HTERT RPE-1 (cell line): ENCODE data around the gene TCF20.

Experiments used
- in situ Hi-C: fragments of 300-500 bp; cut with MboI; formaldehyde crosslinking; loops from 4 replicates; pipeline ENCODE4 v1.14.3; 2020; ENCODE audit warnings: low sequenced_read_pairs

TCF20 gene

DNA sequence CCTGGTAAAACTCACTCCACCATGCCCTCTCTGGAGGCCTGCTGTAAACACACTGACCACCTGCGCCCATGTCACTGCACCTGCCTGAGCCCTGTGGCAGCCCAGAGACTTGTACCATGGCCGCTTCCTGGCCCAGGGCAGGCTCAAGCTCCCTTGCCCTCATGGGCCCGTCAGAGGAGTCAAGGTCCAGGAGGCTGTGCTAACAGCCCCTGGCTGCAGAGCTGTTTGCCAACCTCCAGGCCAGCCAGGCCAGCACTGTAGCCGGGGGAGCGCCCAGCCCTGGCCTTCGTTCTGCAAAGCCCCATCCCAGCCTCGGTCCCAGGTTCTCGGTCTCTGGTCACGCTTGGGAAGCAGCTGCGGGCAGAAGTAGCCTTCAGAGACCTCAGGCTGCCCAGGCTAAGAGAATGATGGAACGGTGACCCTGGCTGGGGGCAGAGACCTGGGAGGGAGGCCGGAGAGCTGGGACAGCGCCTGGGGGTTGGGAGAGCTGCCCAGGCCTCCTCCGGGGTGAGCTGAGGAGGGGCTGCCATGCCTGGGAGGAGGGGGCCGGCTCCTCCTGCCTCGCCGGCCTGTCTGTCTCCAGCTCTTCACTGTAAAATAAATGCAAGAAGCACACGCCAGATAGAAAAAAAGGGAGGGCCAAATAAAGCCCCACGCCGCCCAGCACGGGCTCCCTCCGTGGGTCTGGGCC is 11.9 kb upstream of the TCF20 start:
- in situ Hi-C loops, result no loop called here

DNA sequence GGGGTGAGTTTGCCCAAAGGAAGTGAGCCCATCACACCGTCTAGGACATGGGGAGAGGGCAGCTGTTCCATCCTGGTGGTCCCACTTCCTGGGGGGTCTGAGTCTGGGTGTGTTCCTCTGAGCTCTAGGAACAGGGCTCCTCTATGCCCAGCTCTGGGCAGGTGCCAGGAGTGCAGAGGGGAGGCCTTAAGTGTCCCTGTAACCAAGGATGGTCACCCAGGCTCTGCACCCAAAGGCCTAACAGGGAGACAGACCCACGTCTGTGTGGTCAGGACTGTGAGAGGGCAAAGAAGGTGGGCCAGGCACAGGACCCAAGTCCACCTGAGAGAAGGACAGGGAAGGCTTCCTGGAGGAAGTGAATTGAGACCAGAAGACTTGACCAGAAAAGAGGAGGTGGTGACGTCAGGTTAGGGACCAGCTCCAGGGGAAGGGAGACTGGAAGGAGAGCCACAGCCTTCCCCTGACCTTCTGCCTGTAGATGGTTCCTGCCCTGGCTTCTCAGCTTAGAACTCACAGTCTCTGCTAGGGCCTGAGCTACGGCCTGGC is 11.3 kb upstream of the TCF20 start:
- in situ Hi-C loops, result no loop called here

DNA sequence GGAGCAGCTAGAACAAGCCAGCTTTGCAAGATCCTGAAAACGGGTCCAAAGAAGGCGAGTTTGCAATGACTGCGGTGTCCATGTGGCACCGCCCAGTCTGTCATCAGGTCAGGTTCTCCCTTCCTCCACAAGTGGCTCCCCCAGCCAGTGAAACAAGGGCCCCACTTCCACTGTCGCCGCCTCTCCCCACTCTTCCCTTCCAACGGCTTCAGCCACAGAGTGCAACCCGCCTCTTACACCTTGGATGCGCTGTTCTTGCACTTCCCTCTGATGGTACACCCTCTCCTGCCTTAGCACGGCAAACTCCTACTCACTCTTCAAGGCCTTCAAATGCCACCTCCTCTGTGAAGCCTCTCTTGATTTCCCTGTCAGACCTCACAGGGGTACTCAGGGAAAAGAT is 10.8 kb upstream of the TCF20 start:
- in situ Hi-C loops, result no loop called here

DNA sequence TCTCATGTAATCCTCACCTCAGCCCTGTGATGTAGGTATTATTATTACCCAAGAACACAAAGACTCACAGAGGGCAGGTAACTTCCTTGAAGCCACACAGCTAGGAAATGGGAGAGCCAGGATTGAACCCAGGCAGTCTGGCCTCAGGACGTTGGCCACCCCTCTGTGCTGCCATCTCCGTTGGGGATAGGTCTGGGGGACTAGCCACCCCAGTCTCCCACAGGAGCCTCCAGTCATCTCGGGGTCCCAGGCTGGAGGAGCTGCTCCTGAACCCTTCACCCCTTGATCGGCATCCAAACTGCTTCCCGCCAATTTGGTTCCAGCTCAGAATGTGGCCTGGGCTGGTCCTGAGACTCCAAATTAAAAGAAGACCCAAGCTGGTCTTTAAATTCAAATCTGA is 10.4 kb upstream of the TCF20 start:
- in situ Hi-C loops, result no loop called here

DNA sequence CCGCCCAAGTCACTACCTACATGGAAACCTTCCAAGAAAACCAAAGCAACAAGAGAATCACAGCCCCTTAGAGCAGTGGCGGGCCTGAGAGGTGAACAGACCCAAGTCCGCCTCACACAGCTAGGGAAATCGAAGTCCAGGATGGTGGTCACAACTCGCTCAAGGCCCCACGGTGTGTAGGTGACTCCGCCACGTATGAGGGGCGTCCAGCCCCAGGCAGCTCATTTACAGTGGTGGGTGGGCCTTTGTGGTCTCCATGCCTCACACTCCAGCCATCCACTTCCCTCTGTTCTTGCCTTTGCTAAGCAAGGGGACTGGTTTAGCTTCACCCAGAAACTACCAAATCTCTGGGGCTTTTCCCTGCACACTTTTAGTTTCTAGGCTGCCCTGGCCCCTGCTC is 9.7 kb upstream of the TCF20 start:
- in situ Hi-C loops, result no loop called here

DNA sequence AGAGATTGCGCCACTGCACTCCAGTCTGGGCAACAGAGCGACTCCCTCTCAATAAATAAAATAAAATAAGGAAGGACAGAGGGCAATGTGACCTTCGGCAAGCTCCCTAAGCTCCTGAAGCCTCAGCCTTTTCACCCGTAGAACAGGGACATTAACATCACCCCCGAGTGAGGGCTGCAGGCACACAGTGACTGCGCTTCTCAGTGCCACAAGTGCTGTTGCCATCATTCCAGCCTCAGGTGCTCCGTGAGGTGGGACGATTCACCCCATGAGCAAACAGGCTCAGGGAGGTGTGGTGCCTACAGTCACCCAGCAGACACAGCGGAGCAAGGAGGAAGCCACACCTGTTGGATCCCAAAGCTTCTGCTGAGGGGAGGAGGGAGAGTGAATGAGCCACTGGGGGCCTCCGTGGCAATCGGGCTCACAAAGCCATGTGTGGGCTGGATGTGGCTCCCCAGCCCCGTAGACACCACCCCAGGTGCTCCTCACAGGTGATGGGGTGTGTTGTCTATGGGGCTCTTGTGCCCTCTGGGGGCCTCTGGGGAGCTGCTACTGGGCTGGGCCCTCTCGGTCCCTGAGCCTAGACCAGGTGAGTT is 9.1 kb upstream of the TCF20 start:
- in situ Hi-C loops, result no loop called here

DNA sequence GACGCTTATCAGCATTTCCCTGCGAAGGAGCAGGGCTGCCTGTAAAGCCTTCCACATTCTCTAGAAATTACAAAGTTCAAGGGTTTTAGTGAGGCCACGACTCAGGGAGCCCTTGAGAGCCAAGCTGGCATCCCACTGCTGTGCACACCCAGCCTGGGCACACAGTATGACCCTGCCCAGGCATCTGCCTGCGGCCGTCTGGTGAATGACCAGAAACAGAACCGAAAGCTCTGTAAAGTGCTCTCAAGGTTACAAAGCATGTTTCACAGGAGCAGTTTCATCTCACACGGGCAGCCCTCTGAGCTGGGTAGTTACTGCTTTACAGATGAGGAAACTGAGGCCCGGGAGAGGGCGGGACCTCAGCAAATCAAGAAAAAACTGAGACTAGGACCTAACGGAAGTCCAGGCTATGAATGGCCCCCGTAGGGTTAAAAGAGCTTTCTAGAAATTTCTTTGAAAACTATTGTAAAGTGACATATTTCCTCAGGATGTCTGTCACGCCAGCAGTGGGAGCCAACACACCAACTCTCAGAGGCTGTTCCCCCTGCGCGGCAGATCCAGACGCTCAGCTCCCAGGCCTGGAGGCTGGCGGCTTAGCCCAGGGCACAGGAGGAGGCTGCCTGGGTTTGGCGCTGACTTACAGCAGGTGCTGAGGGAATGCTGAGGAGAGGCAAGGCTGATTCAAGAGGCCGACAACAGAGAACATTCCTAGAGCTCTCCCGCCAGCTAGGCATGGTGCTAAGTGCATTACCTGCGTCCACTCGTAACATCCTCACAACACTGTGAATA is 7.7 kb upstream of the TCF20 start:
- in situ Hi-C loops, result no loop called here

DNA sequence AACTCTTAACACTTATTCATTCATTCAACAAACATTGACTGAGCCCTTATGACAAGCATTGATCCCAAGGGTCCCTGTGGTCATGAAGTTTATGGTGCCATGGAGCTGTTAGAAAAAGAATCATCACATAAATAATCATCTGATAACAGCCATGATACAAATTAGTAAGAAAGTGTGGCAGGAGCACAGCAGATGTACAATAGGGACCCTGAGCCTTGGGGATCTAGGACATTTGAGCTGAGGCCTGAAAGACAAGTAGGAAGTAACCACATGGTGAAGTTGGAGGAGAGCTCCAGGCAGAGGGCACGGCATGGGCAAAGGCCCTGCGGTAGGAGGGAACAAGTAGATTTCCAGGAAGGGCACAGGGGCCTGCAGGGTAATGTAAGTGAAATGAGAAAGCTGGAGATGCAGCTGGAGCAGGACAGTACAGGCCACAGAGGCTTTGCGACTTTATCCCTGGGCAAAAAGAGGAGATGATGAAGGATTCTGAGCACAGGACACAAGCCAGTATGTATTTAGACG is 6.8 kb upstream of the TCF20 start:
- in situ Hi-C loops, result no loop called here

DNA sequence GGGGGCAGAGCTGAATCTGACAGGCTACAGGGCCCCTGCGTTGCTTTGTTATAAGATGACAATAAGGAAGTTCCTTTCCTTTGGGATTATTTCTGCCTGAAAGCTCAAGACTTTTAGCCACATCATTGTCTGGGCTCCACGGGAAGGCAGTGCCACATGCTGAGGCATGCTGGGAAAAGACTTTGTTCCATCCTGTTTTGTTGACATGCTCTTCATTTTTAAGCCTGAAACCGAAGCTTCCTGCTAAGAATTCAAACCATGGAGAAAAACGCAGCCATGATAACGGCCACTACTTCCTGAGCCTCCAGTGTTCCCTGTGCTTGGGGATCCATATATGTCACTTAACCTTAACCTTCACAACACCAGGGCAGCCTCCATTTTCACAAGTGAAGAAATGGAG is 5.5 kb upstream of the TCF20 start:
- in situ Hi-C loops, result no loop called here

DNA sequence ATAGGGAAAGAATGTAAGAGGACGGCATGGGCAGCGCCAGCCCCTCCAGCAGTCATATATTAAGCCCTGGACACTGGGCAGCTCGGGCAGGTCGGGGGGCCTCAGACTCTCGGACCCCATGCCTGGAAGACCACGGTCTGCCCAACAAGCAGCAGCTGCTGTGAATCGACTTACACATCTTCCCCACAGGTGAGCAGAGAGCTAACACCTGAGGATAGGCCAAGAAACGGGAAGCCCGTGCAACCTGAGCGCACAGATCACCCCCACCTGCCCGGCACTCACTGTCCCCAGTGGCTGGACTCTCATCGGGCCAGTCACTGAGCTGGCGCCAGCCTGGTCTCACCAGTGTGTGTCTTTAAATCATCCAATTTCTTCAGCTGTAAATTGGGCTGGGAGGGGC is 4.7 kb upstream of the TCF20 start:
- in situ Hi-C loops, result no loop called here

DNA sequence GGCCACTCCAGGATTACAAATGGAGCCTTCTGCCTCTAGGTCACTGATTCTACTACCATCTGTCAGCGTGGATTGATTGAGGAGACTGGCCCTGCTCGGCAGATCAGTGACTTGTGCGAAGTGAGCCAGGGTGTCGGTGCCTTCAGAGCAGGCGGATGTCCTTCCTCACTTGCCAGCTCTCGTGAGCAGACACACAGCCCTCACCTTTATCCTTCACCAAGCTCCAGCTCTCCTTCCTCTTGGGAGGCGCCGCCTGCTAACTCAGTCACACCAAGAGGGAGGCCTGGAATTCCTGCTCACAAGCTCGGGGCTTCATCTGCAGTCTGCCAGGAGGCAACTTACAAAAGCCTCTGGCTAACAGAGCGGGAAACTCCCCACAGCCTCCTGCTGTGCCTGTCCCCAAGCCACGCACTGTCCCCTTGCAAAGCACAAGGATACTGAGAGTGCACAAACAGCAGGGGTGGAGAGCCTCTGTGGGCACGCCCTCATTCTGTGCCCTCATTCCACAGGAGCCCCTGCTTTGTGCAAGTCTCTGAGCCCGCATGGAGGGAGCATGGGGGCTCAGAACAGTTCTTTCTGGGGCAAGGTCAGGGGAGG is 3.5 kb upstream of the TCF20 start:
- in situ Hi-C loops, result no loop called here

DNA sequence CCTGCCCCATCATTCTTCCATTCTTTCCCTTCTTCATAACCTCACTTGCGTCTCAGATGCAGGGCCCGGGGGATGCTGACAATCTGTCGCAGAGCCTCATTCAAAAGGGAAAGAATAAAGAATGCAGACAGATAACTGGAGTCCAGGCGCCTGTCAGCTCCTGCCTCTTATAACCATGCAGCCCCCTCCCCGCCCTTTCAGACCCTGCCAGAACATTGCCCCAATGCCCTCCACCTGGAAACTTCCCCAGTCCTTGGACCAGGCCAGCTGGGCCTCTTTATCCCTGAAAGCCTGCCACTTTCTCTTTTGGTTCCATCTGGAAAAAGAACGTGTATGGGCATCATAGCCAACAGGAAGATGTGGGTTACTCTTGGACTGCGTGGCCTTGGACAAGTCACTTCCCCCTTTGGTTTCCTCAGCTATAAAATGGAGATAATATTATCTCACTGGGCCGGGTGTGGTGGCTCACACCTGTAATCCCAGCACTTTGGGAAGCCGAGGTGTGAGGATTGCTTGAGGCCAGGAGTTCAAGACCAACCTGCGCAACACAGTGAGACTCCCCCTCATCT is 2.1 kb upstream of the TCF20 start:
- in situ Hi-C loops, result no loop called here

DNA sequence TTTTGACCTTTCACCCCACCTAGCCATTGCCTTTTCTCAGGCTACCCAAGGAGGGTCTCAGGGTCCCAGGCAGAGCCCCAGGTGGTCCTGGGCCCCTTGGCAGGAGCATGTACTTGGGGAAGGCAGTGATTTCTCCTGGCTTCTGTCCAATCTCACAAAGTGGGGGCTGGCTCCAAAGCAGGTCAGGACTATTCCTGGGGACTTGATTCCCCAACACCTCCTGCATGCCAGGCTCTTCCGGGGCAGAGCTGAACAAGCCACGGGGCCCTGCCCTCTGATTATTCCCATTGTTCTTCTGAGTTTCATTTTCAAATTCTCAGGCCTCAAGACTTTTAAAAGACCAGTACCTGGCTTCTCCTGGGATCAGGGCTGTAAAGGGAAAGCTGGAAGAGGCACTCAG is 1.5 kb upstream of the TCF20 start:
- in situ Hi-C loops, result no loop called here

DNA sequence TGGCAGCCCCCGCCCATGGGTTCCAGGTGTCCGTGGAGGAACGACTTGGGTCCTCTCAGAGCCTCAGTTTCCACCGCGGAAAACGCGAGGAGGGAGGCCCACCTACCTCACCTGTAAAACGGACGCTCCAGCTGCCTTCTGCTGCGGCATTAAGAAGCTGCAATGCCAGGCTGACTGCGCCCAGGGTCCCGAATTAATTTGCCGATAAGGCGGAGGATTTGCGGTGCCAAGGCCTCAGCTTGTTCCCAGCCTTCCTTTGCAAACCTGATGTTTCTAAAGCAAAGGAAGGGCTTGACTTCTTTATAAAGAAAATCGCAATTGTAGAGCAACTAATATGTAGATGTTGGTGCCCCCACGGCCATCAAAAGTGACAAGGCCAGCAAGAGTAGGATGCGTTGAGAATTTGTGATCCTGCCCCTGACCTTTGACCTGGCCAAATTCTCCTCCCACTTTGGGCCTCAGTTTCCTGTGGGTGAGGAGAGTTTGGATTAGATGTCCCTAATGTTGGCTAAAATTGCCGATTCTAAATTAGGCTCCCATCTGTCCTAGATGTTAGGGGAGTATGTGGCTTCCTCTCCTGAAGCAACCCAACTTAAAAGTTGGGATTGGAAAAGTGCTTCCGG is 849 bp upstream of the TCF20 start:
- in situ Hi-C loops, result no loop called here

DNA sequence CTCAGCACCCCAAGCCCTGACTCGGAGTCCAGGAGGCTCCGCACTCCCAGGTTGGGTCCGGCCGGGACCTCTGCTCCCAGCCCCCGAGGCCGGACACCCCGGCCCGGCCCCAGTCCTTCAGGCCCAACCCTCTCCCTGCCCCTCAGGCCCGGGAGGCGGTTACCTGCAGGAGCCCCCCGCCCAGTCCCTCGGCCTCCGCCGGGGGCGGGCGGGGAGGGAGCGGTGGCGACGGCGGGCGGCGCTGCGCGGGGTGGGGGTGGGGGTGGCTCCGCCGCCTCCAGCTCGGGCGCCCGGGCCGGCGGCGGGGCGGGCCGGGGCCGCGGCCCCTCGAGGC is 310 bp downstream of the TCF20 start:
- in situ Hi-C loops, result no loop called here

DNA sequence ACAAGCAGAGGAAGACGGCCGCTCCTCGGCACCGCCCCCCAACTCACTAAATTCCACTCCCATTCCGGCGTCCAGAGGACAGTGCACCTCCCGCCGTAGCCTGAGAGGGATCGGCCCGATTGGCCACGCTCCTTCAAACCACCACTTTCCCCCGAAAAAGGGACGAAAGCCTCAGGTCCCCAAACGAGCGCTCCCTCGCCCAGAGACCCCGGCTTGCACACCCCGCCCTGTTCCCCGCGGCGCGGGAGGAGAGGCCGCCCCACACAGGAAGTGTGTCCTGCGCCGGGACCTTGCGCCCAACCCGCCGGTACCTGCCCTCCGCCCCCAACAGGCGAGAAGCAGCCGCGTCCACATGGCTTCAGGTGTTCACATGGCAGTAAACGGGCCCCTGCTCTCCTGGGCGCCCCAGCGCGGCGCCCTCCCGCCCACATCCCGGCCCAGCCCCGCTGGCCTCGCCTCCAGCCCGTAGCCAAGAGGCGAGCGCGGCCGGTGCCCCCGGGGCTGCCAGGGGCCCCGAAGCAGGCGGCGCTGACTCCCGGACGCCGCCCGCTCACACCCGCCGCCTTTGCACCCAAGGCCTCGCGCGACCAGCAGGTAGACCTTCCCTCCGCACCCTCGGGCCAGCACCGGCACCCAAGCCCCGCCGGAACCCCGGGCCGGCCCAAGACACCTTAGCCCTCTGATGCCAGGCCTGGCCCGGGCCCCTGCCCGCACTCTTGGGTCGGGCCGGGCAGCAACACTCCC is 849 bp downstream of the TCF20 start:
- in situ Hi-C loops, result no loop called here

DNA sequence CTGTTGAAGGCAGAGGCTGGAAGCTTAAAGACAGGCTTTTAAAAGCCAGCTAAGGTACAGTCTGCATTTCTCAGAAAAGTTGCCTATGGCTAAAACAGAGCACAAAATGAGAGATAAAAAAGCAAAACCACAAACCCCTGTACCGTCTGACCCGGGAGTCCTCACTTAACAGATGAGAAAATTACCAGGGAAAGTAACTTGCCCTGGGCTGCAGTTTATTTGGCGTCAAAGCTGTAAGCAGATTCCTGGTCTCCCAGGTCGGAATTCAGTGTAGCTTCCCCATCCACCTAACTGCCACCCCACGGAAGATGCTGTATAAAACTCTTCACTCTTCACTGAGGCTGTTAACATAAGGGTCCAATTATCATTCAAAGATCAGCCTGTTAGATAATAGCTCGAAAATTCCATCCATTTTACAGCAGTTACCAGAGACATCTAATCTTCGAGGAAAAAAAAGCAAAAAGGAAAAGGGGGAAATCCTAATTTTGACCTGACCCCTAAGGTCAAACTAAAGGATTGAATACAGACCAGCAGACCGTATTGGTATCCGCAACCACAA is 1.5 kb downstream of the TCF20 start:
- in situ Hi-C loops, result no loop called here

DNA sequence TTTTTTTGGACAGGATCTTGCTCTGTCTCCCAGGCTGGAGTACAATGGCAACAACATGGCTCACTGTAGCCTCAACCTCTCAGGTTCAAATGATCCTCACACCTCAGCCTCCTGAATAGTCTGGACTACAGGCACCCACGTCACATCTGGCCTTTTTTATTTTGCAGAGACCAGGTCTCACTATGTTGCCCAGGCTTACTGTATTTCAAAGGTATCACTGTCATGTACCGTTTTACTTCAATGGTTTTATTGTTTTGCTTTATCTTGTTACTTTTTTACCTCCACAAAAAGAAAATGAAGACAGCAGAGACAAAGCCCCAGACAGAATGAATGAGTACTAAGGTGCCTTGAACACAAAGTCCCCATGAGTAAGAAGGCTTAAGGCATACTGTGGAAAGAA is 5.1 kb downstream of the TCF20 start:
- in situ Hi-C loops, result no loop called here

DNA sequence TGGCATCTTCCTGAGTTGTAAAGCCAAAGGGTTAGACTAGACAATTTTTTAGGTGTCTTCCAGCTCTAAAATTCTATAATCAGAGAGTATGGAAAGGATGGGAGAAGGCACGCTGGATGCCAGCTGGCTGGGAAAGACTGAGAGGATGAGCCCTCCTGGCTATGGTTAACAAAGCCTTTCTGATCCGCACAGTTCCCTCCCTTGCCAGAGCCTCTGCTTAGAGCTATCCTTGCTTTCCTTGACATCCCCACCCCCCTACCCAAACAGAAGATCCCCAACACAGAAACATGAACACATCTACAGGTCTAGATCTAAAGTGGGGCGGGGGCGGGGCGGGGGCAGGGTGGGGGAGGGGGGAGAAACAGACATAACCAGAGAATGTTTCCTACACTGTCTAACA is 6.5 kb downstream of the TCF20 start:
- in situ Hi-C loops, result no loop called here

DNA sequence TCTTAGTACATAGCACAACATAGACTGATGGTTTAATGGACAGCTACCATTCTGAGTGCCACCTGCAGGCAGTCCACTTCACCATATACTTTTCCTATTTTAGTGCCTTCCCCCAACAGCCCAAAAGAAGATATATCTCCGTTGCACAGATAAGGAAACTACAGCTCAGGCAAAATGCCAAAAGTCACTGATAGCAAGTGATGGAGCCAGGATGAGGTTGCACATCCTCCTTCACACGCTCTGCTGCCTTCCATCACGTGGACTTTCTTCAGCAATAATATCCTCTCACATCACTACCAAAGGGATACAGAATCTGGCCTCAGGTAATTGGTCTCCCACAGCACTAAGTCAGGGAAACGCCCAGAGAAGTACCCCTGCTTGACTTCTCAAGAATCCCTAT is 7.5 kb downstream of the TCF20 start:
- in situ Hi-C loops, result no loop called here
